ENCODE results near the gene EHMT1.

EHMT1 gene

GRCh38 chr9:137676998-137677397, 58.2 kb downstream of the EHMT1 start:
- DNase-seq: no peak

GRCh38 chr9:137678202-137678601, 59.4 kb downstream of the EHMT1 start:
- DNase-seq: no peak

GRCh38 chr9:137679249-137679648, 60.4 kb downstream of the EHMT1 start:
- no peak for DNase-seq

GRCh38 chr9:137679695-137680305, 61.0 kb downstream of the EHMT1 start:
- DNase-seq: no peak

- DNase-seq: no peak
These were observed 61.9 kb downstream of the EHMT1 start for GRCh38 chr9:137680444-137681358.

GRCh38 chr9:137682428-137683105, 63.8 kb downstream of the EHMT1 start:
- no peak for DNase-seq

GRCh38 chr9:137683262-137683864, 64.6 kb downstream of the EHMT1 start:
- DNase-seq: no peak

GRCh38 chr9:137685035-137685740, 66.4 kb downstream of the EHMT1 start:
- DNase-seq: no peak

- DNase-seq: no peak
These were observed 67.1 kb downstream of the EHMT1 start for GRCh38 chr9:137685741-137686420.

GRCh38 chr9:137688261-137688660, 69.5 kb downstream of the EHMT1 start:
- DNase-seq: no peak

- DNase-seq: no peak
These were observed 69.9 kb downstream of the EHMT1 start for GRCh38 chr9:137688725-137689124.

- DNase-seq: no peak
These were observed 71.1 kb downstream of the EHMT1 start for GRCh38 chr9:137689745-137690529.

- DNase-seq: no peak
These were observed 72.3 kb downstream of the EHMT1 start for GRCh38 chr9:137690930-137691645.

- DNase-seq: no peak
These were observed 73.0 kb downstream of the EHMT1 start for GRCh38 chr9:137691646-137692351.

GRCh38 chr9:137694236-137694959, 75.6 kb downstream of the EHMT1 start:
- no peak for DNase-seq

GRCh38 chr9:137694962-137695875, 76.4 kb downstream of the EHMT1 start:
- no peak for DNase-seq

- DNase-seq: no peak
These were observed 77.5 kb downstream of the EHMT1 start for GRCh38 chr9:137696136-137696925.
